Fibroblast of lung (primary cell): ENCODE results near the gene NAT10. TPM values are rescaled to one million over a fixed set of nuclear protein-coding genes. Genes with fewer than 3 reads are reported as not detected.

ENCODE experiments used
- DNase-seq, 2 donors: peaks; one replicate each; pipeline versions ENCODE4 v3.0.0 to v3.0.0-alpha.2; 2010; ENCODE audit warnings: low read depth in 2 of 2
- H2AFZ ChIP-seq: 2 replicates; pipeline ENCODE4 v1.5.1; 2012; ENCODE audit warnings: low read length, control low read depth, inconsistent platforms
- H3K27ac ChIP-seq: 2 replicates; pipeline ENCODE4 v1.5.1; 2011; ENCODE audit warnings: low read length, control low read depth; ENCODE audit not compliant: insufficient read depth
- H3K27me3 ChIP-seq: 2 replicates; pipeline ENCODE4 v1.5.1; 2011; ENCODE audit warnings: mild to moderate bottlenecking, low read length; ENCODE audit not compliant: control insufficient read depth, insufficient read depth
- H3K36me3 ChIP-seq: 2 replicates; pipeline ENCODE4 v1.5.1; 2011; ENCODE audit warnings: low read length; ENCODE audit not compliant: control insufficient read depth, insufficient read depth
- H3K4me1 ChIP-seq: 2 replicates; pipeline ENCODE4 v1.5.1; 2011; ENCODE audit warnings: low read length; ENCODE audit not compliant: control insufficient read depth, insufficient read depth; ENCODE audit errors: extremely low read depth
- H3K4me2 ChIP-seq: 2 replicates; pipeline ENCODE4 v1.5.1; 2011; ENCODE audit warnings: low read length, control low read depth; ENCODE audit not compliant: insufficient read depth; ENCODE audit errors: extremely low read depth
- H3K4me3 ChIP-seq, 4 experiments: fragments of 200-600 bp in 1 of 4; sonication (generic) in 1 of 4; replicated peaks in 1 of 4; 2 replicates each; pipeline ENCODE4 v1.5.1; 2011 to 2016; ENCODE audit warnings: low read length in 4 of 4, low read depth in 3 of 4, mild to moderate bottlenecking in 3 of 4, control low read depth in 2 of 4, inconsistent platforms in 1 of 4, mixed read lengths in 1 of 4; ENCODE audit not compliant: insufficient read depth in 1 of 4; ENCODE audit errors: control extremely low read depth in 1 of 4
- H3K79me2 ChIP-seq: 2 replicates; pipeline ENCODE4 v1.5.1; 2012; ENCODE audit warnings: mild to moderate bottlenecking, low read length, inconsistent platforms; ENCODE audit not compliant: control insufficient read depth, insufficient read depth
- H3K9ac ChIP-seq: 2 replicates; pipeline ENCODE4 v1.5.1; 2011; ENCODE audit warnings: mild to moderate bottlenecking, low read length, control low read depth; ENCODE audit not compliant: insufficient read depth
- H3K9me3 ChIP-seq: 2 replicates; pipeline ENCODE4 v1.5.1; 2012; ENCODE audit warnings: low read depth, low read length; ENCODE audit not compliant: control insufficient read depth, insufficient read depth
- H4K20me1 ChIP-seq: 2 replicates; pipeline ENCODE4 v1.5.1; 2011; ENCODE audit warnings: low read length; ENCODE audit not compliant: control insufficient read depth, insufficient read depth; ENCODE audit errors: extremely low read depth
- CTCF ChIP-seq, 2 donors: IDR thresholded peaks in 1 of 2; conservative IDR thresholded peaks in 1 of 2; 1 replicate in 1 of 2; 2 replicates in 1 of 2; pipeline ENCODE4 v1.5.1; 2011 to 2012; ENCODE audit warnings: low read length in 2 of 2, control low read depth in 1 of 2, inconsistent platforms in 1 of 2, low read depth in 1 of 2, mild to moderate bottlenecking in 1 of 2
- EZH2 ChIP-seq: IDR thresholded peaks from 2 replicates; pipeline ENCODE4 v1.5.1; 2012; ENCODE audit warnings: low read length, control low read depth, mild to moderate bottlenecking; ENCODE audit errors: missing control alignments
- polyA plus RNA-seq, 2 donors: library from polyadenylated mRNA; depleted of rRNA in 1 of 2; stranded (reverse) in 1 of 2; unstranded in 1 of 2; fragments of >200 nt; gene quantifications; 2 replicates each; pipeline ENCODE4 v1.2.1, GENCODE V29; 2011 to 2012; ENCODE audit warnings: missing spikeins in 1 of 2
- total RNA-seq: library from RNA; depleted of rRNA; stranded (reverse); fragments of >200 nt; gene quantifications from 2 replicates; pipeline ENCODE4 v1.2.1, GENCODE V29; 2014

The NAT10 gene
- total and polyA plus RNA-seq, 2 donors (not counting 1 experiment from before 2014, with no cell fraction given), result 14.4 to 21.5 TPM

DNA sequence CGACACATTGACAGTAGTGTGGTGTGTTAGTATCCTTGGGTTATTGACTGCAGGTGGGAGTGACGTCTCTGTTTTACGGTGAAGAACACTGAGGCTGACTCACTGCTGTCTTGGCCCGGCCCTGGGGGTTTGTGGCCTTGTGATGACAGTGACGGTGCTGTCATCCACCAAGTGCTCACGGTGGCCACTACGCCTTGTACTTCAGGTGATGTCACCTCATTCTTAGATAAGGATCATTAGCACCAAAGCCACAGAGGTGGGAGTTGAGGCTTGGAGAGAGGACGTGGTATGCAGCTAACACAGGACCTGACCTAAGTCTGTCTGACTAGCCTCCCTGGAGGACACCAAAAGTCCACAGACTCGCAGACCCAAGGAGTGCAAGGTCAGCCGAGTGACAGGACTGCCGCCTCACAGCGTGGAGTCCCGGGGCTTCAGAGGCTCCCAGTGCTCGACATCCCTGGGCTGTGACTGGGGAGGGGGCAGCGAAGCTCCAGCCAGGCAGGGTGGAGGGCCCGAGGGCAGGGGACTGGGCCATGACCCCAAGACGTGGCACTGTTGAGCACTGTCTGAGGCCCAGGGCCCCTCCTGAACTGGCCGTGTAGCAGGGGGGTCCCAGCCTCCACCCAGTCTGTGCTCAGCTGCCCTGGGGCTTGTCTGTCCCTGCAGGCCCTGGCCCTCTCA is 56.5 kb downstream of the NAT10 start:
- no peak overlapping the region for H3K4me3 ChIP-seq
- H3K79me2 ChIP-seq, result no peaks in the 10 kb centered on the region
- H3K9me3 ChIP-seq, result no peaks in the 10 kb centered on the region
- peaks cover 2% of the 10 kb centered on the region for H3K36me3 ChIP-seq
- DNase-seq, result peak in 1 of 2 donors; percentile 80
- no peaks in the 10 kb centered on the region for H4K20me1 ChIP-seq
- H3K27me3 ChIP-seq, result no peaks in the 10 kb centered on the region
- no peak overlapping the region for H3K9ac ChIP-seq
- H3K4me2 ChIP-seq, result no peak overlapping the region
- H3K4me1 ChIP-seq, result no peaks in the 10 kb centered on the region
- TF ChIP-seq CTCF (conservative IDR thresholded peaks at IDR 0.05 in 1 of 2, IDR thresholded peaks at IDR 0.05 in 1 of 2; ENCODE audit: low read depth in 1 of 2, low read length in 2 of 2), result no peak
- no peak for TF ChIP-seq EZH2
- H3K27ac ChIP-seq, result no peak overlapping the region
- no peak overlapping the region for H2AFZ ChIP-seq

- H4K20me1 ChIP-seq, result no peaks in the 10 kb centered on the region
- no peaks in the 10 kb centered on the region for H3K79me2 ChIP-seq
- H3K4me2 ChIP-seq, result no peak overlapping the region
- H3K4me1 ChIP-seq, result no peaks in the 10 kb centered on the region
- H3K36me3 ChIP-seq, result peaks cover 2% of the 10 kb centered on the region
- H3K27ac ChIP-seq, result no peak overlapping the region
- H3K9ac ChIP-seq, result no peak overlapping the region
- H3K4me3 ChIP-seq, result no peak overlapping the region
- TF ChIP-seq EZH2 (no peak), CTCF (conservative IDR thresholded peaks at IDR 0.05 in 1 of 2, IDR thresholded peaks at IDR 0.05 in 1 of 2; ENCODE audit: low read depth in 1 of 2, low read length in 2 of 2) (no peak)
- H3K9me3 ChIP-seq, result no peaks in the 10 kb centered on the region
- H3K27me3 ChIP-seq, result no peaks in the 10 kb centered on the region
- no peak for DNase-seq
- H2AFZ ChIP-seq, result no peak overlapping the region
Measured at GRCh38 chr11:34162493-34162820, 57.0 kb downstream of the NAT10 start.

- TF ChIP-seq EZH2, result no peak
- no peak for TF ChIP-seq CTCF (conservative IDR thresholded peaks at IDR 0.05 in 1 of 2, IDR thresholded peaks at IDR 0.05 in 1 of 2; ENCODE audit: low read depth in 1 of 2, low read length in 2 of 2)
- H4K20me1 ChIP-seq, result no peaks in the 10 kb centered on the region
Measured at GRCh38 chr11:34162856-34163255, 57.4 kb downstream of the NAT10 start.

More at GRCh38 chr11:34162856-34163255, 57.4 kb downstream of the NAT10 start:
- H2AFZ ChIP-seq, result no peak overlapping the region
- H3K27ac ChIP-seq, result no peak overlapping the region
- H3K79me2 ChIP-seq, result no peaks in the 10 kb centered on the region
- no peak for DNase-seq
- H3K9ac ChIP-seq, result no peak overlapping the region
- no peaks in the 10 kb centered on the region for H3K9me3 ChIP-seq
- H3K4me1 ChIP-seq, result no peaks in the 10 kb centered on the region
- H3K4me3 ChIP-seq, result no peak overlapping the region
- no peak overlapping the region for H3K4me2 ChIP-seq
- peaks cover 2% of the 10 kb centered on the region for H3K36me3 ChIP-seq
- H3K27me3 ChIP-seq, result no peaks in the 10 kb centered on the region
